GM12878 (cell line): ENCODE measurements around the gene PIR. TPM values are rescaled to one million over a fixed set of nuclear protein-coding genes. Genes with fewer than 3 reads are reported as not detected.

Source experiments
- ATAC-seq: fragments of 200-7000 bp; cut with Tn5 transposase; 3 replicates; pipeline ENCODE4 v1.9.1; 2020; ENCODE audit warnings: mild to moderate bottlenecking, moderate library complexity
- BruUV-seq: library from RNA; stranded (reverse); fragments of 400-500 nt; replicated peaks from 2 replicates; lab custom pipeline; 2021; lab: Mats Ljungman, UMichigan
- CTCF ChIA-PET: fragments of 300-600 bp; sonication (Branson Sonifier 250); formaldehyde crosslinking; extraction: SDS; loops from one replicate; lab custom pipeline; 2021; ENCODE audit warnings: inconsistent platforms; lab: Yijun Ruan, JAX
- POLR2A ChIA-PET: fragments of 350-600 bp; formaldehyde crosslinking; extraction: SDS; loops from one replicate; lab custom pipeline; 2021; ENCODE audit warnings: inconsistent platforms; lab: Charles Lee
- RAD21 ChIA-PET: fragments of 300-600 bp; sonication (Branson Sonifier 250); formaldehyde crosslinking; loops from one replicate; lab custom pipeline; 2023; ENCODE audit warnings: antibody characterized with exemption; ENCODE audit not compliant: unreplicated experiment; lab: Charles Lee
- SMC1A ChIA-PET: fragments of 300-600 bp; sonication (Branson Sonifier 250); formaldehyde crosslinking; loops from one replicate; lab custom pipeline; 2023; ENCODE audit not compliant: unreplicated experiment, uncharacterized antibody; lab: Charles Lee
- DNase-seq: peaks from one replicate; pipeline ENCODE4 v3.0.0-alpha.2; 2011; ENCODE audit warnings: low read depth, low spot score
- FAIRE-seq: peaks from 3 replicates; lab custom pipeline; 2011; peaks lifted over from hg19 to GRCh38; lab: Jason Lieb, UNC
- H2AFZ ChIP-seq: 2 replicates; pipeline ENCODE4 v1.6.0; 2011; ENCODE audit warnings: low read depth, low read length, control low read depth; ENCODE audit not compliant: control insufficient read depth
- H3K27ac ChIP-seq: 2 replicates; pipeline ENCODE4 v1.5.1; 2011; ENCODE audit warnings: control low read depth; ENCODE audit not compliant: control insufficient read depth, insufficient read depth
- H3K27me3 ChIP-seq, 2 experiments: replicated peaks in 1 of 2; 2 replicates each; pipeline versions ENCODE4 v1.6.0 to v1.6.1; 2011; ENCODE audit warnings: low read length in 1 of 2; ENCODE audit not compliant: control insufficient read depth in 2 of 2, insufficient read depth in 2 of 2
- H3K36me3 ChIP-seq, 2 experiments: 2 replicates each; pipeline ENCODE4 v1.5.1; 2011; ENCODE audit warnings: low read length in 1 of 2; ENCODE audit not compliant: control insufficient read depth in 2 of 2, insufficient read depth in 2 of 2
- H3K4me1 ChIP-seq: 2 replicates; pipeline ENCODE4 v1.6.1; 2011; ENCODE audit warnings: mild to moderate bottlenecking, low read length, moderate library complexity, mixed read lengths; ENCODE audit not compliant: control insufficient read depth, insufficient read depth
- H3K4me2 ChIP-seq: 2 replicates; pipeline ENCODE4 v1.6.0; 2011; ENCODE audit warnings: control low read depth; ENCODE audit not compliant: control insufficient read depth, insufficient read depth
- H3K4me3 ChIP-seq: fragments of 200-600 bp; sonication (generic); 2 replicates; pipeline ENCODE4 v1.5.1; 2016
- H3K79me2 ChIP-seq: 2 replicates; pipeline ENCODE4 v1.6.0; 2011; ENCODE audit warnings: low read length; ENCODE audit not compliant: control insufficient read depth, insufficient read depth
- H3K9ac ChIP-seq: 2 replicates; pipeline ENCODE4 v1.8.0; 2011; ENCODE audit warnings: low read length, control low read depth, mixed read lengths; ENCODE audit not compliant: control insufficient read depth, insufficient read depth
- H3K9me3 ChIP-seq: replicated peaks from 3 replicates; pipeline ENCODE4 v1.5.1; 2011; ENCODE audit warnings: mild to moderate bottlenecking, low read length; ENCODE audit not compliant: control insufficient read depth, insufficient read depth
- H4K20me1 ChIP-seq: 2 replicates; pipeline ENCODE4 v1.6.0; 2011; ENCODE audit not compliant: control insufficient read depth, insufficient read depth
- CBX5 ChIP-seq: sonication (generic); IDR thresholded peaks from 2 replicates; pipeline ENCODE4 v1.6.1; 2016; ENCODE audit warnings: low read depth, moderate library complexity, mild to moderate bottlenecking, inconsistent platforms
- GABPA ChIP-seq: IDR thresholded peaks from 2 replicates; pipeline ENCODE4 v1.6.1; 2014; ENCODE audit warnings: antibody characterized with exemption, low read depth, mild to moderate bottlenecking, inconsistent platforms
- HDGF ChIP-seq: fragments of 450-650 bp; IDR thresholded peaks from 2 replicates; pipeline ENCODE4 v1.6.1; 2016; ENCODE audit warnings: antibody characterized with exemption
- MXI1 ChIP-seq: fragments of 150-350 bp; IDR thresholded peaks from 2 replicates; pipeline ENCODE4 v1.6.1; 2011; ENCODE audit warnings: low read depth, mild to moderate bottlenecking, inconsistent platforms, low read length, improper control_type of control experiment
- NR2F1 ChIP-seq: fragments of 450-650 bp; conservative IDR thresholded peaks from 2 replicates; pipeline ENCODE4 v1.6.1; 2017; ENCODE audit warnings: mild to moderate bottlenecking
- PAX5 ChIP-seq: IDR thresholded peaks from 2 replicates; pipeline ENCODE4 v1.6.1; 2011; ENCODE audit warnings: low read depth, low read length, borderline replicate concordance
- PRDM15 ChIP-seq: fragments of 450-650 bp; formaldehyde crosslinking; IDR thresholded peaks from 2 replicates; pipeline ENCODE4 v1.4.0; 2020; ENCODE audit warnings: mild to moderate bottlenecking, moderate library complexity
- SREBF1 ChIP-seq: IDR thresholded peaks from 2 replicates; pipeline ENCODE4 v1.6.1; 2012; ENCODE audit warnings: mild to moderate bottlenecking, low read length
- STAT3 ChIP-seq: IDR thresholded peaks from 2 replicates; pipeline ENCODE4 v1.6.1; 2011; ENCODE audit warnings: low read depth, low read length, improper control_type of control experiment
- WRNIP1 ChIP-seq: IDR thresholded peaks from 2 replicates; pipeline ENCODE4 v1.6.1; 2011; ENCODE audit warnings: low read depth, low read length, improper control_type of control experiment, borderline replicate concordance
- YBX1 ChIP-seq: fragments of 450-650 bp; IDR thresholded peaks from 2 replicates; pipeline ENCODE4 v1.6.1; 2016; ENCODE audit warnings: antibody characterized with exemption
- WGBS: methylation state at CpG from one replicate; pipeline ENCODE4 v1.1.6; 2016; ENCODE audit warnings: low lambda C conversion rate; ENCODE audit not compliant: insufficient replicate concordance, insufficient coverage; ENCODE audit errors: missing lambda C conversion rate; 5-methylcytosine and 5-hydroxymethylcytosine counted together
- in situ Hi-C: fragments of 300-500 bp; cut with MboI; formaldehyde crosslinking; loops from 9 replicates; pipeline ENCODE4 v1.14.3; 2018; ENCODE audit warnings: mixed read lengths
- intact Hi-C: fragments of 100-400 bp; cut with micrococcal nuclease; formaldehyde crosslinking; loops from one replicate; pipeline ENCODE4 v1.14.2; 2022; ENCODE audit not compliant: unreplicated experiment
- polyA plus RNA-seq, 11 experiments: library from polyadenylated mRNA; depleted of rRNA in 4 of 11; unstranded in 6 of 11; stranded (reverse) in 5 of 11; fragments of >200 nt; fragmentation: Nextera tagmentation in 4 of 11; fragmentation: Illumina TruSeq in 1 of 11; extraction: Ambion mirVana in 4 of 11; extraction: Trizol in 1 of 11; gene quantifications; 1 replicate in 1 of 11; 2 replicates in 10 of 11; pipeline versions ENCODE4 v1.2.1 to v1.2.3, GENCODE V29; 2011 to 2016; ENCODE audit warnings: inconsistent platforms in 2 of 11, missing spikeins in 2 of 11, low read depth in 1 of 11
- total RNA-seq, 4 experiments: library from RNA; depleted of rRNA in 3 of 4; stranded (reverse); fragments of >200 nt in 3 of 4; fragmentation: Illumina TruSeq in 1 of 4; extraction: Trizol in 1 of 4; gene quantifications; 2 replicates each; pipeline versions ENCODE4 v1.2.1 to v1.2.3, GENCODE V29; 2013 to 2021

PIR gene
- total and polyA plus RNA-seq, 10 of the 15 experiments (the other 5 are each of a cell fraction or from before 2014, with no cell fraction given) = 3.8 to 16.5 (median 7.3) TPM

- no peaks in the 10 kb centered on the region for H3K4me1 ChIP-seq
- no peaks in the 10 kb centered on the region for H3K36me3 ChIP-seq
- no TSS peak for BruUV-seq
- no peaks in the 10 kb centered on the region for H3K79me2 ChIP-seq
- no peak overlapping the region for H3K4me3 ChIP-seq
- TF ChIP-seq WRNIP1 (no peak), GABPA (no peak), SREBF1 (no peak), MXI1 (no peak), HDGF (no peak), NR2F1 (no peak)
- ChIA-PET RAD21 (no interaction called here), SMC1A (no interaction called here), CTCF (interaction anchor here (1.4 kb wide), 1 partner anchor 162 kb away, joined by 4 read pairs; no protein-coding TSS in a partner anchor), POLR2A (no interaction called here)
- H3K27me3 ChIP-seq = no peaks in the 10 kb centered on the region; a peak in 1 of 4 replicates
- no peak overlapping the region for H3K4me2 ChIP-seq
- H3K9ac ChIP-seq = no peak overlapping the region
- H3K9me3 ChIP-seq = no peaks in the 10 kb centered on the region
- no peak for ATAC-seq
- no peaks in the 10 kb centered on the region for H4K20me1 ChIP-seq
- 0% methylated on average over 1 of the region's 1 CpG for WGBS
- intact Hi-C loops (no loop called here), in situ Hi-C loops (no loop called here)
- no peak overlapping the region for H2AFZ ChIP-seq
- FAIRE-seq = no peak
- DNase-seq = no peak
- no peak overlapping the region for H3K27ac ChIP-seq
Observed at GRCh38 chrX:15511563-15511962, 18.4 kb upstream of the PIR start.

- no peaks in the 10 kb centered on the region for H3K4me1 ChIP-seq
- in situ Hi-C loops (no loop called here), intact Hi-C loops (no loop called here)
- H3K9me3 ChIP-seq = no peaks in the 10 kb centered on the region
- no peak overlapping the region for H3K4me3 ChIP-seq
- H3K27me3 ChIP-seq = no peaks in the 10 kb centered on the region; a peak in 1 of 4 replicates
- POLR2A ChIA-PET = no interaction called here
- FAIRE-seq (no peak), DNase-seq (no peak), ATAC-seq (peak; percentile 34; the same call in 1 of the 3 replicates)
- no peaks in the 10 kb centered on the region for H4K20me1 ChIP-seq
- no peak overlapping the region for H3K27ac ChIP-seq
- SMC1A ChIA-PET = no interaction called here
- H3K36me3 ChIP-seq = no peaks in the 10 kb centered on the region
- CTCF ChIA-PET = no interaction called here
- RAD21 ChIA-PET = no interaction called here
- TF ChIP-seq PRDM15 (CRISPR knock-in tag) (no peak), STAT3 (no peak), PAX5 (no peak), YBX1 (no peak), CBX5 (no peak)
- H2AFZ ChIP-seq = no peak overlapping the region
- H3K79me2 ChIP-seq = no peaks in the 10 kb centered on the region
- H3K9ac ChIP-seq = no peak overlapping the region
- no TSS peak for BruUV-seq
- no peak overlapping the region for H3K4me2 ChIP-seq
Observed at GRCh38 chrX:15509845-15510244, 16.7 kb upstream of the PIR start.
